Activated CD8-positive, alpha-beta memory T cell treated with anti-CD3 and anti-CD28 coated beads for 36 hours (primary cell): Measurements from ENCODE around the gene CRHR2. TPM values are rescaled to one million over a fixed set of nuclear protein-coding genes. Genes with fewer than 3 reads are reported as not detected.

ENCODE experiments used
- CTCF ChIA-PET: fragments of 350-600 bp; sonication (Branson Sonifier 250); formaldehyde crosslinking; loops from one replicate; lab custom pipeline; 2021; ENCODE audit warnings: antibody characterized with exemption; lab: Charles Lee
- POLR2A ChIA-PET: fragments of 350-600 bp; sonication (Branson Sonifier 250); formaldehyde crosslinking; loops from one replicate; lab custom pipeline; 2021; ENCODE audit warnings: antibody characterized with exemption; lab: Charles Lee
- total RNA-seq, 2 experiments: library from RNA; stranded (reverse); gene quantifications; one replicate each; pipeline ENCODE4 v1.2.3, GENCODE V29; 2021

CRHR2 gene
- total RNA-seq, 2 experiments from 2014 or later: not detected

- ChIA-PET POLR2A (no interaction called here), CTCF (no interaction called here)
Observed at GRCh38 chr7:30690011-30690410, 7.8 kb upstream of the CRHR2 start.

- POLR2A ChIA-PET: no interaction called here
- CTCF ChIA-PET: interaction anchor here (1.3 to 1.4 kb wide), 2 partner anchors 12 to 52 kb away, joined by 4 to 5 read pairs; no protein-coding TSS in a partner anchor
Observed at GRCh38 chr7:30688718-30689221, 6.5 kb upstream of the CRHR2 start.

- ChIA-PET CTCF (interaction anchor here (1.3 to 1.4 kb wide), 2 partner anchors 13 to 53 kb away, joined by 4 to 5 read pairs; no protein-coding TSS in a partner anchor), POLR2A (no interaction called here)
Observed at GRCh38 chr7:30687604-30688003, 5.3 kb upstream of the CRHR2 start.

GRCh38 chr7:30684351-30684750, 2.1 kb upstream of the CRHR2 start:
- CTCF ChIA-PET: no interaction called here
- POLR2A ChIA-PET: no interaction called here

GRCh38 chr7:30683816-30684215, 1.6 kb upstream of the CRHR2 start:
- POLR2A ChIA-PET: no interaction called here
- CTCF ChIA-PET: interaction anchor here (2.2 kb wide), 1 partner anchor 57 kb away, joined by 12 read pairs; no protein-coding TSS in a partner anchor

GRCh38 chr7:30683306-30683705, 1.1 kb upstream of the CRHR2 start:
- ChIA-PET POLR2A (no interaction called here), CTCF (interaction anchor here (2.2 to 2.6 kb wide), 2 partner anchors 9 to 57 kb away, joined by 8 to 12 read pairs; no protein-coding TSS in a partner anchor)

- POLR2A ChIA-PET: no interaction called here
- CTCF ChIA-PET: interaction anchor here (0.8 to 2.6 kb wide), 4 partner anchors 9 to 59 kb away, joined by 3 to 12 read pairs (median 6); no protein-coding TSS in a partner anchor
Observed at GRCh38 chr7:30681815-30682211, 443 bp downstream of the CRHR2 start.

GRCh38 chr7:30681331-30681797, 892 bp downstream of the CRHR2 start:
- POLR2A ChIA-PET: no interaction called here
- CTCF ChIA-PET: interaction anchor here (2.2 to 2.6 kb wide), 2 partner anchors 11 to 59 kb away, joined by 8 to 12 read pairs; no protein-coding TSS in a partner anchor

GRCh38 chr7:30679664-30680063, 2.6 kb downstream of the CRHR2 start:
- CTCF ChIA-PET: interaction anchor here (1.0 kb wide), 1 partner anchor 60 kb away, joined by 3 read pairs; no protein-coding TSS in a partner anchor

GRCh38 chr7:30678805-30679204, 3.5 kb downstream of the CRHR2 start:
- POLR2A ChIA-PET: no interaction called here

More at GRCh38 chr7:30679664-30680063, 2.6 kb downstream of the CRHR2 start:
- POLR2A ChIA-PET: no interaction called here

GRCh38 chr7:30674876-30675275, 7.4 kb downstream of the CRHR2 start:
- ChIA-PET POLR2A (no interaction called here), CTCF (no interaction called here)

More at GRCh38 chr7:30678805-30679204, 3.5 kb downstream of the CRHR2 start:
- CTCF ChIA-PET: interaction anchor here (1.0 kb wide), 1 partner anchor 61 kb away, joined by 3 read pairs; no protein-coding TSS in a partner anchor

- ChIA-PET CTCF (no interaction called here), POLR2A (no interaction called here)
Observed at GRCh38 chr7:30674420-30674819, 7.8 kb downstream of the CRHR2 start.

- POLR2A ChIA-PET: no interaction called here
Observed at GRCh38 chr7:30671793-30672465, 10.3 kb downstream of the CRHR2 start.

GRCh38 chr7:30668102-30668501, 14.2 kb downstream of the CRHR2 start:
- CTCF ChIA-PET: no interaction called here
- POLR2A ChIA-PET: no interaction called here

More at GRCh38 chr7:30671793-30672465, 10.3 kb downstream of the CRHR2 start:
- CTCF ChIA-PET: no interaction called here

- CTCF ChIA-PET: no interaction called here
- POLR2A ChIA-PET: no interaction called here
Observed at GRCh38 chr7:30667172-30667571, 15.1 kb downstream of the CRHR2 start.

- CTCF ChIA-PET: no interaction called here
- POLR2A ChIA-PET: no interaction called here
Observed at GRCh38 chr7:30665449-30665848, 16.8 kb downstream of the CRHR2 start.

- CTCF ChIA-PET: no interaction called here
- POLR2A ChIA-PET: no interaction called here
Observed at GRCh38 chr7:30665043-30665442, 17.2 kb downstream of the CRHR2 start.

- POLR2A ChIA-PET: no interaction called here
- CTCF ChIA-PET: no interaction called here
Observed at GRCh38 chr7:30664184-30664885, 17.9 kb downstream of the CRHR2 start.

GRCh38 chr7:30663414-30663813, 18.8 kb downstream of the CRHR2 start:
- ChIA-PET POLR2A (no interaction called here), CTCF (no interaction called here)

- CTCF ChIA-PET: interaction anchor here (1.2 kb wide), 1 partner anchor 77 kb away, joined by 3 read pairs; no protein-coding TSS in a partner anchor
- POLR2A ChIA-PET: no interaction called here
Observed at GRCh38 chr7:30662431-30662939, 19.8 kb downstream of the CRHR2 start.
